ENCODE results near the gene IL1RAPL1.

IL1RAPL1 gene

DNA sequence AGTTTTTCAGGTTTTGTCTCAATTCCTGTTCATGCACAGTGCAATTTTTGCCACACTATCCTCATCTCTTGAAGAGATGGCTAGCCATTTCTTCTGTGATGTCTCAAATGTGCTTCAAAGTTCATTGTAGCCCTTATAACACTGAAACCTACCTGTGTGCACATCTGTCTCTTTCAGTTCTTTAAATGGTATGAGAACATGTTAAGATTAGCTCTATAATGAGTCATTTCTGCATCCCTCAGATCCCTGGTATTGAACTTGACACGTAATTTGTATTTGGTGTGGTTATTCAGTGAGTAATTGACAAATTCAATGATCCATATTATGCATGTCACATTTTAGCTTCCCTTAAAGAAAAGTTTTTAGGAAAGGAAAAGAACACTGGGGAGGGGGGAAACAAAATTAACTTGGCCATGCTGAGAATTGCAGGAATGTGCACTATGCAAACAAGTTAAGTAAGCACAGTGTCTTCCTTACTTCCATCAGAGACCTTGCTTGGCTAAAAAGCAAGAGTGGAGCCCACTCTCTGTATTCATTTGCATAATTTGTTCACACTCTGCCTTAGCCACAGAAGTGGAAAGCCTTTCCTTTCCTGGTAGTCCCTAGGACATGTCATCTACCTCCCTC, 968.3 kb downstream of the IL1RAPL1 start:
- H3K4me3 ChIP-seq (ENCODE audit: low read depth, low read length): no peak overlapping the region
- in situ Hi-C loops (cut with HindIII; ENCODE audit: low sequenced_read_pairs): no loop called here
- no peak for TF ChIP-seq CTCF (IDR thresholded peaks at IDR 0.05; ENCODE audit: low read depth, low read length, missing control alignments)
- DNase-seq (ENCODE audit: low read depth): no peak

GRCh38 chrX:29560065-29560464, 972.8 kb downstream of the IL1RAPL1 start:
- DNase-seq (ENCODE audit: low read depth): no peak
- in situ Hi-C loops (cut with HindIII; ENCODE audit: low sequenced_read_pairs): no loop called here
- H3K4me3 ChIP-seq (ENCODE audit: low read depth, low read length): no peak overlapping the region
- no peak for TF ChIP-seq CTCF (IDR thresholded peaks at IDR 0.05; ENCODE audit: low read depth, low read length, missing control alignments)

GRCh38 chrX:29561417-29561816, 974.2 kb downstream of the IL1RAPL1 start:
- no peak overlapping the region for H3K4me3 ChIP-seq (ENCODE audit: low read depth, low read length)
- DNase-seq (ENCODE audit: low read depth): no peak
- TF ChIP-seq CTCF (IDR thresholded peaks at IDR 0.05; ENCODE audit: low read depth, low read length, missing control alignments): no peak
- in situ Hi-C loops (cut with HindIII; ENCODE audit: low sequenced_read_pairs): no loop called here

- in situ Hi-C loops (cut with HindIII; ENCODE audit: low sequenced_read_pairs): no loop called here
Measured at GRCh38 chrX:29580560-29580959, 993.3 kb downstream of the IL1RAPL1 start.

GRCh38 chrX:29581223-29581622, 994.0 kb downstream of the IL1RAPL1 start:
- DNase-seq (ENCODE audit: low read depth): no peak
- no peak overlapping the region for H3K4me3 ChIP-seq (ENCODE audit: low read depth, low read length)
- in situ Hi-C loops (cut with HindIII; ENCODE audit: low sequenced_read_pairs): no loop called here
- TF ChIP-seq CTCF (IDR thresholded peaks at IDR 0.05; ENCODE audit: low read depth, low read length, missing control alignments): no peak

More at GRCh38 chrX:29580560-29580959, 993.3 kb downstream of the IL1RAPL1 start:
- DNase-seq (ENCODE audit: low read depth): no peak
- no peak for TF ChIP-seq CTCF (IDR thresholded peaks at IDR 0.05; ENCODE audit: low read depth, low read length, missing control alignments)
- H3K4me3 ChIP-seq (ENCODE audit: low read depth, low read length): no peak overlapping the region

GRCh38 chrX:29587107-29587506, 999.9 kb downstream of the IL1RAPL1 start:
- no peak overlapping the region for H3K4me3 ChIP-seq (ENCODE audit: low read depth, low read length)
- in situ Hi-C loops (cut with HindIII; ENCODE audit: low sequenced_read_pairs): no loop called here
- DNase-seq (ENCODE audit: low read depth): no peak
- no peak for TF ChIP-seq CTCF (IDR thresholded peaks at IDR 0.05; ENCODE audit: low read depth, low read length, missing control alignments)
